HG02840 (cell line): ENCODE results near the gene CNPY1.

ENCODE experiments used
- ATAC-seq: cut with Tn5 transposase; IDR thresholded peaks from one replicate; pipeline ENCODE4 v1.9.1; 2021; ENCODE audit warnings: mild to moderate bottlenecking, moderate library complexity, moderate number of reproducible peaks; ENCODE audit not compliant: unreplicated experiment, low FRiP score

CNPY1 gene

DNA sequence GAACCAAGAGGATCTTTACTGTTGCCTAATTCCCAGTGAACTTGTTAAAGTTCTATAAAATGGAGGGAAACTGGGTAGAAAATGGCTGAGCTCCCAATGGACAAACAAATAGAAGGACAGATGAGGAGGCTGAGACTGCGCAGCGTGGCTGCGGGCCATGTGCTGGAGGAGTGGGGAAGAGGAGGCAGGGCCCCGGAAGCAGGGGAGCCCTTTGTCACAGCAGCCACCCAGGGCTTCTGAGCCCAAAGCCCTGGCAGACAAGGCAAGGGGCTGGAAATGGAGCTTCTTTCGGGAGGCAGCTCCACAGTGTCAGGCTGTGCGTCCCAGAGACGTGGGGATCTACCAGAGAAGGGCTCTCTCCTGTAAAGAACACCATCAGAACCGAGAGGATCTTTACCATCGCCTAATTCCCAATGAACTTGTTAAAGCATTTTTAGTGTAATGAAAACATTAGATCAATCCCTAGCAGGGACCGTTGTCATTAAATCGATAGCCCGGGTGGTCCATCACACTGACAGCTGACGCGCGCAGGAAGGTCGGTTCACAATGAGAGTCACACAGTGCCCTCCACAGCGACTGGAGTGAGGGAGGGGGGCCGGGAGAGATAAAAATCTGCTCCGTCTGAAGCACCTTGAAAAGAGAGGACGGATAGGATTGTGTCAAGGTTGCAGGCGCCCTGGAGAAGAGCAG is 14.0 kb upstream of the CNPY1 start:
- ATAC-seq: no peak

GRCh38 chr7:155559519-155560108 is 13.3 kb upstream of the CNPY1 start:
- ATAC-seq: no peak

GRCh38 chr7:155558961-155559360 is 12.6 kb upstream of the CNPY1 start:
- no peak for ATAC-seq

DNA sequence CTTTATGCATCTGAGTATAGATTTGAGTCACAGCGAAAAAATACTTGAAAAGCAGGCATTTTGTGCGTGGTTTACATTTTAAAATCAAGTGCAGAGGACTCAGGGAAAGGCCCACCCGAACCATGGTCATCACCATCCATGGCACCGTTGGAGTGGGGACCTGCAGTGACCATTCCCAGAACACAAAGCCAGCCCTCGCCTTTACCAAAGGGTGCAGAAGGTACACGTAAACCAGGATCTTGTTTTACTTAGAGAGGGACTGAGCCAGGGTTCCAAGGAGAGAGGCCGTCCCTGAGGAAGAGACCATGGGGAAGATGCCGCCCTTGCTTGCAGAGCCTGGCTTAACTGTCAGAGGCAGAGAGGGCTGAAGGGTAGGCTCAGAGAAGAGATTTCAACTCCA is 12.0 kb upstream of the CNPY1 start:
- no peak for ATAC-seq

GRCh38 chr7:155557778-155558177 is 11.4 kb upstream of the CNPY1 start:
- no peak for ATAC-seq

DNA sequence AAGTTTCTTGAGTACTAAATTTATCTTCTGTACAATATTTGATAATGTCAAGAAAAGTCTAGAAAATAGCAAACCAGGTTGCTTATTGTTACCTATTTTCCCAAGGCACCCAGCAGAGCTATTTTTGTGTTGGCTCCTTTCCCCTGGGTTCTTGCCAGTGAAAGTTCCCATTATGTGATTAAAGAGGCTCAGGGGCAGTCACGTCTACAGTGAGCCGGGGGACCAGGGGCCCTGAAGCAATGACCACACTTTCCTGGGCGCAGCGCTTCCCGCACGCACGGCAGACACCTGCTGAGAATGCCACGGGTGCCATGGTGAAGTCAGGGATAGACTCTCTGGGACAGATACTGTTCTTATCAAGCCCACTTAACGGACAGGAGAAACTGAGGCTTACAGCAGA is 10.4 kb upstream of the CNPY1 start:
- no peak for ATAC-seq

GRCh38 chr7:155555116-155555695 is 8.8 kb upstream of the CNPY1 start:
- no peak for ATAC-seq

GRCh38 chr7:155553871-155554270 is 7.5 kb upstream of the CNPY1 start:
- ATAC-seq: no peak

DNA sequence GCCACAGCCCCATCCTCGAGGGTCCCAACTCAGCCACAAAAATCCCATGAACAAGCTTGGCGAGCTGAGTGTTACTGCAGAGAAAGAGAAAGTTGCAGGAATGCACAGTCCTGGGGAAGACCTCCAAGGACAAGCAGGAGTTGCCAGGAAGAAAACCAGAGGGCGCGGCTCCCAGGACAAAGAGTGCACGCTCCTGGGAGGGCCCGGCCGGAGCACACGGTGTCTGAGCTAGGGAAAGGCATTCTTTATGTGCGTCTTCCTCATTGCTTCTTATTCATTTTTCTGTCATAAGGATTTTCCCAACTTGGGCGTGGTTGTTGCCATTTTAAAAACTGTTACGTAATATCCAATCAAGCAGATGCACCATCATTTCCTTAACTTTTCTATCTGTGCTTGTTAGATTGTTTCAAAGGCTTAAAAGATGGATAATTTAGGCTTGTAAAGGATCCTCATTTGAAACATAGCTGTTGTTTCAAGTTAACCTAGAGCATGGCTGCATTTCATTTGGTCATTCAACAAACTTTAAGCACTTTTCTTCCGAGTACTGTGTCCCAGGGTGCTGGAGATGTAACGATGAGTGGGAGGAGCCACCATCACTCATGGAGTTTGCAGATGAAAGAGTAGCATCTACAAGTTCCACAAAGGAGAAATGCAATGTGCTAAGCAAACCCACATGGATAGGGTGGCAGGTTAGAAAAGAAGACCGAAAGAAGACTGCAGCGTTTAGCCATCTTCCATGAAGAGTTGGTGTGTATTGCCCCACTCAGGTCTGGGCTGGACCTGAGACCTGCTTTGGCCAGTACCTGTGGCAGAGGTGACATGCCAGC is 5.6 kb upstream of the CNPY1 start:
- ATAC-seq: no peak

GRCh38 chr7:155550916-155551315 is 4.6 kb upstream of the CNPY1 start:
- no peak for ATAC-seq

GRCh38 chr7:155549226-155549625 is 2.9 kb upstream of the CNPY1 start:
- ATAC-seq: no peak

GRCh38 chr7:155547161-155547791 is 917 bp upstream of the CNPY1 start:
- ATAC-seq: no peak

DNA sequence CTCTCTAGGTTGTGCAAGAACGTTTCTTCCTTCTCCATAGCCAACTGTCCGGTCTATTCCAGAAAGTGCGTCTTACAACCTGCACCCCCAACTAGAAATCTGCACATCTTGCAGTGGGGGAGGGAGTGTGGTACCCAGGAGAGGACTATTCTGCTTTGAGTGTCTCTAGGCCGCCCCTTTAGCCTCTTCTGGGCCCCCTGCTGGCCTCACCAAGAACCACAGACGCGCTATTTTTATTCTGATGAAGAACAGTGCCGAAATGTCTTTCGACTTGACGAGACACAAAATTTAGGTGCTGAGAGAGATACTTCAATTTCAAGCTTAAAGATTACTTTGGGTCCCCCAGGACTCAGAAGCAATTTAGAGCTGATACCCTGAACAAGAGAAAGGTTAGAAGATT is 1.0 kb downstream of the CNPY1 start:
- no peak for ATAC-seq

DNA sequence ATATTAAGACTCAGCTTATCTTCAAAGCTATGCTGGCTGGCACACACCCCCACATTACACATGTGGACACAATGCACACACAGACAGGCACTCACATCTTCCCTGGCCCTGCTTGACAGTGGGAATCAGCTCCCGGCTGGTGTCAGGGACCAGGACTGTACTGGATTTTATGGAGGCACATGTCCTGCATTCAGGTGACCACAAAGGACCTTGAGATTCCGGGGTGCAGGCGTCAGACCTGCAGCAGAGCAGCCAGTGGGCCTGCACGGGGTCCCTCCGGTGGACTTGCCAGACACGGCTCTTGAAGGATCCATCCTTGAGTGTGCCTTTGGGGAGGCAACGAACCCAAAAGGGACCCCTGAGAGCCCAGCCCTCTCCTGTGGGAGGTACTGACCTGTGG is 1.9 kb downstream of the CNPY1 start:
- no peak for ATAC-seq

GRCh38 chr7:155543926-155544325 is 2.4 kb downstream of the CNPY1 start:
- ATAC-seq: no peak

DNA sequence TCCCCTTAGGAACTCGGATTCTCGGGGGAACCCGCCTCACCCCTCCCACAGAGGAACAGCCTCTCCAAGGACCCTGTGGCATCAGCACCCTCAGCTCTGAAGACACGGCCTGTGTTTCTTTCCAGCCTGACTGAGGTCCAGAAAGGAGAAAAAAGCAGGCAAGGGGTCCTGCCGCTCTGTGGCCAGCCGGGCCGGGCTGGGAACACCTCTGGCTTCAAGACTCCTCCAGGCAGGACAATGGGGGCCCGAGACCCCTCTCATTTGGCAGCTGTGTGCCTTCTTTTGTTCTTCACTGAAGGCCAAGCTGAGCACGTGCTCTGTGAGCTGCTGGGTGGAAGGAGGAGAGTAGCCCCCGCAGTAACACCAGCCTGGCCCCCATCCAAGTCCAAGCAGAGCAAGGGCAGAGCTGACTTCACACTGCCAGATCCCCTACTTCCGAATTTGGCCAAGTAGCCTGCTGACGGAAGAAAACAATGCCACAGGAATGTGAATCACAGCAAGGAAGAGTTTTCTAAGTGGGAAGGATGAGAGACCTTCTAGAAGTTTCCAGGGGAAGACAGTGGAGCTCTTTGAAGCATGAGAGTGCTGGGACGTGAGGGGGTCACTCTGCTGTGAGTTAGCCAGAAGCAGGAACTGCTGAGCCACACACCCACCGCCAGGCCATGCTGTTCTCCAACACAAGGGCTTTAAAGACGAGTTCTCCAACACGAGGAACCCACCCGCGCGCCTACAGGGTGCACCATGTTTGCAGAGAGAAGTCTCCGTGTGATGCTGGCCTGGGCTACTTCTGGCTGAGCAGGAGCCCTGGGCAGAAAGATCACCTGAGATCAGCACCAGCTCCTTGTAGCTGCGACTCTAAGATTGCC is 3.1 kb downstream of the CNPY1 start:
- ATAC-seq: no peak

- ATAC-seq: no peak
Measured at GRCh38 chr7:155541986-155542675, 4.2 kb downstream of the CNPY1 start.

- no peak for ATAC-seq
Measured at GRCh38 chr7:155540553-155540952, 5.8 kb downstream of the CNPY1 start.

GRCh38 chr7:155538293-155538692 is 8.1 kb downstream of the CNPY1 start:
- ATAC-seq: no peak
